Spleen (tissue), 7 donors: Measurements from ENCODE around the gene PAX5.

Experiments
- POLR2A ChIP-seq, 3 donors: fragments of 450-650 bp; IDR thresholded peaks; one replicate each; pipeline ENCODE4 v1.5.1; 2017; ENCODE audit warnings: antibody characterized with exemption in 3 of 3, mild to moderate bottlenecking in 1 of 3
- TF ChIP-seq, protein P1 (sequence below), 11 experiments: fragments of 200-600 bp in 7 of 11; fragments of 450-650 bp in 4 of 11; sonication (generic) in 4 of 11; IDR thresholded peaks in 8 of 11; conservative IDR thresholded peaks in 3 of 11; 1 replicate in 7 of 11; 2 replicates in 4 of 11; pipeline versions ENCODE4 v1.4.0 to v1.8.0; 2016 to 2021; ENCODE audit warnings: antibody characterized with exemption in 11 of 11, inconsistent platforms in 4 of 11, mild to moderate bottlenecking in 1 of 11
- donor health status: DM: no; HTN: no; CAD: no; lungs with moderate emphysema.
- donor health status: DM: no; HTN: no; CAD: no.
- donor health status: DM: no; HTN: no; CAD: no.

DNA sequence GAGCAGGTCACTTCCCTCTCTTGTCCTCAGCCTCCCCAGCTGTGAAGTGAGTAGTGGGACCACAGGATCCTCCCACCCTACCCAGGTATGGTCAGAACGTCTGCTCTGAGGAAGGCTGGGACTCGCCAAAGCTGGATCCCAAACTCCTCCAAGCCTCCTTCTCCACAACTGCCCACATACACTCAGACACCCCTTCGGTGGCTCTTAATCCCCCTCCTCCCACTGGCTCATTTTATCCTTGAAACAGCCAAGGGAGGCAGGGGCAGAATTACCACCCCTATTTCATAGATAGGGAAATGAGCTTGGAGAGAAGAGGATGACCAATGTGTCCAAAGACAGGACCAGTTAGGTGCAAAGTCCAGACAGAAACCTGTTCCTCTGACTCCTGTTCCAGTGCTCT is 121.4 kb downstream of the PAX5 start:
- TF ChIP-seq, protein P1, sequence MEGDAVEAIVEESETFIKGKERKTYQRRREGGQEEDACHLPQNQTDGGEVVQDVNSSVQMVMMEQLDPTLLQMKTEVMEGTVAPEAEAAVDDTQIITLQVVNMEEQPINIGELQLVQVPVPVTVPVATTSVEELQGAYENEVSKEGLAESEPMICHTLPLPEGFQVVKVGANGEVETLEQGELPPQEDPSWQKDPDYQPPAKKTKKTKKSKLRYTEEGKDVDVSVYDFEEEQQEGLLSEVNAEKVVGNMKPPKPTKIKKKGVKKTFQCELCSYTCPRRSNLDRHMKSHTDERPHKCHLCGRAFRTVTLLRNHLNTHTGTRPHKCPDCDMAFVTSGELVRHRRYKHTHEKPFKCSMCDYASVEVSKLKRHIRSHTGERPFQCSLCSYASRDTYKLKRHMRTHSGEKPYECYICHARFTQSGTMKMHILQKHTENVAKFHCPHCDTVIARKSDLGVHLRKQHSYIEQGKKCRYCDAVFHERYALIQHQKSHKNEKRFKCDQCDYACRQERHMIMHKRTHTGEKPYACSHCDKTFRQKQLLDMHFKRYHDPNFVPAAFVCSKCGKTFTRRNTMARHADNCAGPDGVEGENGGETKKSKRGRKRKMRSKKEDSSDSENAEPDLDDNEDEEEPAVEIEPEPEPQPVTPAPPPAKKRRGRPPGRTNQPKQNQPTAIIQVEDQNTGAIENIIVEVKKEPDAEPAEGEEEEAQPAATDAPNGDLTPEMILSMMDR (IDR thresholded peaks at IDR 0.05 in 8 of 11, conservative IDR thresholded peaks at IDR 0.05 in 3 of 11), result no peak
- TF ChIP-seq POLR2A (IDR thresholded peaks at IDR 0.05), result no peak
